Effector CD4-positive, alpha-beta T cell (primary cell): ENCODE results near the gene HLA-DRB1.
"Not testable (repeated sequence)": the region's sequence is repeated elsewhere in the genome, so short reads cannot be mapped to it uniquely, and the experiment has no call there.

Source experiments
- DNase-seq: peaks from one replicate; pipeline ENCODE4 v3.0.0-alpha.2; 2020

HLA-DRB1 gene

DNA sequence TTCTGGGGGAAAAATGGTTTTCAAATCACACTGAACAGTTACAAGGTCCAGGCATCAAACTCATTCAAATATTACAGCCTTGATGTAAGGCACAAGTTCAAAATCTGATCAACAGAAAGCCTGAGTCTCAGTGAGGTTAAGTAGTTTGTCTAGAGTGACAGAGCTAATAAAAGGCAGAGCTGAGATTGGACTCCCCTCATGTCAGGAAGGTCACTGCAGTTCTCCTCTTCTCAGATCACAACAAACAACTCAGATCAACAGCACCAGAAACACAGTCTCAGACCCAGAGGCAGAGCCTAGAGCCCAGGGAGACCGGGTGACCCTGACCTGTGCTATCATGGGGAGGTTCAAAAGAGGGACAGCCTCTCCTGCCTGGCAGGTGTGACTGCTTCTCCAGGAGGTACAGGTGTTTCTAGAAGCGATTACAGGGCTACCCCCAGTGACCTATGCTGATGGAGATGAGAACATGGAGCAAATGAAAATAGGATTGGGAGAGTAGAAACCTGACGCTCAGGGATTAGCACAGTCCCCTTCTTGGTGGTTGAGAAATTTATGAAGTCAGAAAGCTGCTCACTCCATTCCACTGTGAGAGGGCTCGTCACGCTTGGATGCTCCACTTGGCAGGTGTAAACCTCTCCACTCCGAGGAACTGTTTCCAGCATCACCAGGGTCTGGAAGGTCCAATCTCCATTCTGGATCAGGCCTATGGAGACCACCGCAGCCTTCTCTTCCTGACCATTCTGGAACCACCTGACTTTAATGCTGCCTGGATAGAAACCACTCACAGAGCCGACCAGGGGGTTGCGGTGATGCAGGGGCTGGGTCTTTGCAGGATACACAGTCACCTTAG, 35.3 kb downstream of the HLA-DRB1 start:
- no peak for DNase-seq

DNA sequence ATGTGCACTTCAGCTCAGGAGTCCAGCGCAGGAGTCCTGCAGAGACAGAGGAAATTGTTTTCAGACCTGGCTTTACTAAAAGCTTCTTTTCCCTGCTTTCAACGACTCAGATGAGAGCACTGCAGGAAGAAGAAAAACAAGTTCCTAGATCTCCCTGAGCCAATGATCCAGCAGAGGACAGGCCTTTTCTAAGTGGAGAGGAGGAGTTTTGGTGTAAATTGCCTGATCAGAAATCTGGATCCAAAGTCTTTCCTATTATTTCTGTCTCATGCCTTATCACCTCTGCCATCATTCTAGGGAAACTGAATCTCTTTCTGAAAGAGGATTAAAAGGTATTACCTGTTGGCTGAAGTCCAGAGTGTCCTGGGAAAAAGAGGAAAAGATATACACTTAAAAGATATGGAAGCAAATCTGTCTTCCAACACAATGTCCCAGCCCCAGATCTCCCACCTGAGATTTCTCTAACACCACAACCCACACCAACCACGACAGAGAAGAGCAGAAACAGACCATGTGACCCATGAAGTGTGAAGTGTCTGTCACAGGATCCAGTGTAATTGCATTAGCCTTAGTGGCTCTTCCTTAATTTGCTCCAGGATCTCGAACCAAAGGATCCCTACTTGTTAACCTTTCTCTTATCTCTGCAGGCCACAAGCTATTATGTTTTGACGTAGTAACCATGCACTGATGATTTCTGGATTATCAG, 36.5 kb downstream of the HLA-DRB1 start:
- DNase-seq = no peak

DNA sequence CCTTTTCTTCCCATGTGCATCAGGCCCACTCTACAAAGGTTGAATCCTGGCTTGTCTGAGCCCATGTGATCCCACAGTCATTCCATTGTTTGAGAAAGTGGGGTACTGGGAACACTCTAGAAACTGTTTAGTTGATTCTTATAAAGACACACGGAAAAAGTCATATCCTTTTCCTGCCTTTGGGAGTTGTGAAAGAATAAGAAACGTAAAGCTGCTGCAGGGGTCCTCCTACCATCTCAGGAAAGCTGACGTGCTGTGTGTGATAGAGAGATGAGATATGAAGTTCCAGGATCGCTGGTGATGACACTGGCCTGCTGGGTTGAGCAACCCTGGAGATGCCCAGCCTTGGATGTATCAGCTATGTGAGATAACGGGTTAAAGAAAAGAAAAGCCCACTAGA, 38.2 kb downstream of the HLA-DRB1 start:
- DNase-seq = no peak

DNA sequence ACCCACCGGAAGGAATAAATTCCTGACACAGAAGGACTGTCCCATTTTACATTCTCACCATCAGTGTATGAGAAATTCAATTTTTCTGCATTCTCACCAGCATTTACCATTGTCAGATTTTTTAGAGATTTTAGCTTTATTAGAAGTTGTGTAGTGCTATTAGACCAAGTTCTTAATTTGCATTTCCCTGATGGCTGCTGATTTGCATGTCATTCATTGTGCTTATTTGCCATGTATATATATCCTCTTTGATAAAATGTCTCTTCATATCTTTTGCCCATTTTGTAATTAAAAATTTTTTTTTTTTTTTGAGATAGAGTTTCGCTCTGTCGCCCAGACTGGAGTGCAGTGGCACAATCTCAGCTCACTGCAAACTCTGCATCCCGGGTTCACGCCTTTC, 49.8 kb downstream of the HLA-DRB1 start:
- no peak for DNase-seq

DNA sequence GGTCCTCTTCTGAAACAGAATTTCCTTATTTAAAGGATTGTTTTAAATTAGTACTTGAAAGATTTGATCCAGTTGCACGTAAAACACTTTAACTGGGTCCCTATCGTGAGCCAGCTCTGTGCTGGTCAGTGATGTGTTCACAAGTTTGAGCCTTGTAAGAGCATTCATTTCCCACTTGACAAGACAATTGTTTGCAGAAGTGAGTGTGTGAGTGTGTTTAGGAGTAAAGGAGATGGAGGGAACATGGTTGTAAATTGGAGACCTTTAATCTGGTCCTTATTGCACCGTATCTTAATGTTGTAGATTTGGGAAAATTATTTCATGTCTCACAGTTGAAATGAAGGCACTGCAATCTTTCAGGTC, 59.2 kb downstream of the HLA-DRB1 start:
- DNase-seq = not testable (repeated sequence)

DNA sequence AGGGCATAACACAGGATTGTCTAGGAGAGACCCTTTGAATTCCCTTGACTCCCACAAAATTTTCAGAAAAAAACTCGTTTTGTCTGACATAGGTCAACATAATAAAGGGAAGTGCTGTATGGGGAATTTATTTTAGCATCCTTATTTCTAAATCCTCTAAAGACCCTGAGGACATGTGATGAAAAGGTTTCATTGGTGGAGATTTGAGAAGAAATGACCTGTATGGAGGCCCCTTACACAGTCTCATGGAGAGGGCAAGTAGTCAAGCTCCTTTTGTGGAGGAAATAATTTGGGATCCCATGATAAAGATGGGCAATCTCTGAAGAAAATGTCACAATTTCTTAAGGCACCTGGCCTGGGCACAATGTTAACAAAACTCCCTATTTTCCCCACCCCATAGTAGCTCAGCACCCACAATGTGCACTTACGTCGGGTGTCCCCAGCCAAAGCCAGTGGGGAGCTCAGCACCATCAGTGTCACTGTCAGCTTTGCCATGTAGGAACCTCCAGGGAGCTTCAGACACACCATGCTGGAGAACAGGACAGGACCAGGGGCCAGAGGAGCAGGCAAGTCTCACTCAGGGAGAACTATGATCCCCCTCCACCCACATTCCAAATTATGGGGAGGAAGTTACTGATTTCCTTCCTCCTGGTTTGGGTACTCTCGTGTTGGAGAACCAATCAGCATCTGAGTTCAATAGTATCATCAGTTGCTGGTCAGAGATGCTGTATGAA, 59.8 kb downstream of the HLA-DRB1 start, which contains the start of gene HLA-DRB5:
Gene HLA-DRB5 (minus strand): TSS at position 591 of the 734 bp plus-strand sequence. CDS start 63 bp downstream, at position 528.
- DNase-seq = no peak
